GM10266 (cell line): ENCODE data around the gene MTF2.

Source experiments
- DNase-seq: peaks from one replicate; pipeline ENCODE4 v3.0.0; 2012; ENCODE audit errors: extremely low spot score
- CTCF ChIP-seq: IDR thresholded peaks from 2 replicates; pipeline ENCODE4 v1.5.1; 2012; ENCODE audit warnings: mild to moderate bottlenecking, low read depth; ENCODE audit not compliant: control insufficient read depth, insufficient read depth; ENCODE audit errors: missing control alignments

MTF2 gene

GRCh38 chr1:93140106-93140505, 61.0 kb downstream of the MTF2 start:
- TF ChIP-seq CTCF = no peak
- DNase-seq = no peak

GRCh38 chr1:93142161-93142560, 63.1 kb downstream of the MTF2 start:
- no peak for TF ChIP-seq CTCF
- no peak for DNase-seq

GRCh38 chr1:93143136-93143535, 64.1 kb downstream of the MTF2 start:
- no peak for TF ChIP-seq CTCF
- no peak for DNase-seq

- DNase-seq = no peak
- TF ChIP-seq CTCF = no peak
Observed at GRCh38 chr1:93143769-93144168, 64.7 kb downstream of the MTF2 start.

GRCh38 chr1:93148001-93148400, 68.9 kb downstream of the MTF2 start:
- TF ChIP-seq CTCF = no peak
- no peak for DNase-seq

GRCh38 chr1:93150729-93151128, 71.6 kb downstream of the MTF2 start:
- no peak for TF ChIP-seq CTCF
- no peak for DNase-seq

- TF ChIP-seq CTCF = no peak
- no peak for DNase-seq
Observed at GRCh38 chr1:93151474-93151873, 72.4 kb downstream of the MTF2 start.
